ENCODE data around the gene ATP5F1E. TPM values are rescaled to one million over a fixed set of nuclear protein-coding genes. Genes with fewer than 3 reads are reported as not detected.

The ATP5F1E gene
- total RNA-seq, 1 experiment from 2014 or later = 52.7 TPM

DNA sequence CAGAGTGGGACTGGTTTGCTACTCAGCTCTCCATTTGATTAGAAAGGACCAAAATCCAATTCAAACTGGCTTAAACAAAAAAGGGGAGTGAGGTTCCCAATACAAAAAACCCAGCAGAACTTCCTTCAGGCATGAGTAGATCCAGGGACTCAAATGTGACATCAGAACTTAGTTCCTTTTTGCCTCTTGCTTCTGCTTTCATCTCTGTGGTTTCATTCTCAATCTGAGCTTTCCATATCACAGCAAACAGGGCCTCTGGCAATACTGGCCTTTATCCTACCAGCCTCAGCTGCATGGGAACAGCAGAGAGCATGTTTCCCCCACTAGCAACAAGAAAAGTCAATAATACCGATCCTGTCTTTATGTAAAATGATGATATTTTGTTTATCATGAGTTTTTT is 39.1 kb upstream of the ATP5F1E start:
- Histone ChIP-seq H3K4ac (ENCODE audit: low read depth, low read length) (no peak overlapping the region), H4K5ac (ENCODE audit: insufficient read length, low read depth, low read length) (no peak overlapping the region), H3K14ac (ENCODE audit: insufficient read depth, low read length) (no peak overlapping the region), H3K23me2 (ENCODE audit: insufficient read length, low read depth, low read length, poor library complexity, severe bottlenecking) (no peaks in the 10 kb centered on the region), H3K18ac (ENCODE audit: insufficient read length, low read depth, low read length) (no peak overlapping the region), H3K27ac (ENCODE audit: insufficient read length, low read depth, low read length) (no peak overlapping the region), H2BK12ac (ENCODE audit: insufficient read length, low read depth, low read length) (no peak overlapping the region), H3K79me1 (ENCODE audit: insufficient read depth, low read depth, low read length, poor library complexity, severe bottlenecking) (no peaks in the 10 kb centered on the region), H4K8ac (replicated peaks; ENCODE audit: insufficient read length, low read depth, low read length) (no peak overlapping the region), H3K9ac (ENCODE audit: extremely low read depth, insufficient read length, low read length) (no peak overlapping the region), H2BK15ac (ENCODE audit: low read depth, low read length) (no peak overlapping the region), H3K27me3 (ENCODE audit: insufficient read depth, low read length) (no peaks in the 10 kb centered on the region), H3K23ac (ENCODE audit: insufficient read length, low read depth, low read length) (no peak overlapping the region), H2BK5ac (ENCODE audit: insufficient read length, low read length) (no peak overlapping the region), H4K20me1 (ENCODE audit: control insufficient read depth, insufficient read depth, insufficient read length) (no peaks in the 10 kb centered on the region), H2AK5ac (ENCODE audit: insufficient read length, low read length) (no peak overlapping the region), H3T11ph (ENCODE audit: low read length) (no peak overlapping the region), H3K9me3 (ENCODE audit: control insufficient read depth, low read depth, low read length) (no peaks in the 10 kb centered on the region), H3K79me2 (ENCODE audit: insufficient read depth, low read length) (no peaks in the 10 kb centered on the region), H3K4me1 (ENCODE audit: insufficient read depth, low read length) (0 out of 2 replicates have a peak, but pooled peaks cover 3% of the 10 kb centered on the region), H2BK20ac (ENCODE audit: low read depth, low read length, poor library complexity, severe bottlenecking) (no peak overlapping the region), H2BK120ac (ENCODE audit: low read depth, low read length, poor library complexity, severe bottlenecking) (no peak overlapping the region), H3K4me2 (ENCODE audit: insufficient read depth, insufficient read length, low read length) (no peak overlapping the region), H4K91ac (ENCODE audit: insufficient read length, low read depth, low read length) (no peak overlapping the region), H2AFZ (ENCODE audit: low read length) (no peak overlapping the region), H3K56ac (ENCODE audit: insufficient read length, low read depth, low read length) (no peak overlapping the region)
- WGBS (ENCODE audit: extremely low coverage, insufficient read length, low lambda C conversion rate) = no CpG with 5 or more reads among the region's 1 CpG
- DNase-seq = no peak
- TF ChIP-seq, protein P1, sequence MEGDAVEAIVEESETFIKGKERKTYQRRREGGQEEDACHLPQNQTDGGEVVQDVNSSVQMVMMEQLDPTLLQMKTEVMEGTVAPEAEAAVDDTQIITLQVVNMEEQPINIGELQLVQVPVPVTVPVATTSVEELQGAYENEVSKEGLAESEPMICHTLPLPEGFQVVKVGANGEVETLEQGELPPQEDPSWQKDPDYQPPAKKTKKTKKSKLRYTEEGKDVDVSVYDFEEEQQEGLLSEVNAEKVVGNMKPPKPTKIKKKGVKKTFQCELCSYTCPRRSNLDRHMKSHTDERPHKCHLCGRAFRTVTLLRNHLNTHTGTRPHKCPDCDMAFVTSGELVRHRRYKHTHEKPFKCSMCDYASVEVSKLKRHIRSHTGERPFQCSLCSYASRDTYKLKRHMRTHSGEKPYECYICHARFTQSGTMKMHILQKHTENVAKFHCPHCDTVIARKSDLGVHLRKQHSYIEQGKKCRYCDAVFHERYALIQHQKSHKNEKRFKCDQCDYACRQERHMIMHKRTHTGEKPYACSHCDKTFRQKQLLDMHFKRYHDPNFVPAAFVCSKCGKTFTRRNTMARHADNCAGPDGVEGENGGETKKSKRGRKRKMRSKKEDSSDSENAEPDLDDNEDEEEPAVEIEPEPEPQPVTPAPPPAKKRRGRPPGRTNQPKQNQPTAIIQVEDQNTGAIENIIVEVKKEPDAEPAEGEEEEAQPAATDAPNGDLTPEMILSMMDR (conservative IDR thresholded peaks at IDR 0.05) = no peak
- Mint-ChIP-seq H3K36me3 (ENCODE audit: insufficient read depth in 1 of 3, low read depth in 3 of 3) (no peaks in the 10 kb centered on the region), H3K4me3 (no peak overlapping the region), H3K27ac (no peak overlapping the region), H3K4me1 (peaks cover 3 to 11% of the 10 kb centered on the region in 2 experiments; a peak in 3 of 4 replicates), H3K27me3 (ENCODE audit: low read depth) (peaks cover 13% of the 10 kb centered on the region), H3K9me3 (peaks cover 3 to 5% of the 10 kb centered on the region in 2 experiments; a peak in 3 of 5 replicates)
